Endothelial cell of umbilical vein (primary cell): ENCODE results near the gene KCNK2. TPM values are rescaled to one million over a fixed set of nuclear protein-coding genes. Genes with fewer than 3 reads are reported as not detected.

Experiments
- BruUV-seq: library from RNA; stranded (reverse); fragments of 400-500 nt; replicated peaks from 2 replicates; lab custom pipeline; 2021; lab: Mats Ljungman, UMichigan
- CTCF ChIA-PET: fragments of 300-600, 350-600 bp; sonication (Branson Sonifier 250); formaldehyde crosslinking; loops from one replicate; lab custom pipeline; 2021; ENCODE audit warnings: antibody characterized with exemption, inconsistent platforms; lab: Charles Lee
- POLR2A ChIA-PET: fragments of 300-600, 350-600 bp; sonication (Branson Sonifier 250); formaldehyde crosslinking; loops from one replicate; lab custom pipeline; 2021; ENCODE audit warnings: antibody characterized with exemption, inconsistent platforms; lab: Charles Lee
- DNase-seq: peaks from one replicate; pipeline ENCODE4 v3.0.0-alpha.2; 2011; ENCODE audit warnings: low read depth, low spot score
- FAIRE-seq: peaks from 2 replicates; lab custom pipeline; 2011; peaks lifted over from hg19 to GRCh38; lab: Jason Lieb, UNC
- H2AFZ ChIP-seq: 2 replicates; pipeline ENCODE4 v1.6.0; 2012; ENCODE audit warnings: low read depth, low read length, control low read depth, inconsistent platforms
- H3K27ac ChIP-seq: 2 replicates; pipeline ENCODE4 v1.5.1; 2011; ENCODE audit warnings: low read depth, mild to moderate bottlenecking, control low read depth, low read length, moderate library complexity; ENCODE audit not compliant: insufficient read depth
- H3K27me3 ChIP-seq, 2 experiments: 2 replicates each; pipeline versions ENCODE4 v1.6.0 to v1.6.1; 2011; ENCODE audit warnings: low read length in 2 of 2, mixed read lengths in 1 of 2; ENCODE audit not compliant: control insufficient read depth in 2 of 2, insufficient read depth in 2 of 2
- H3K36me3 ChIP-seq, 2 experiments: 2 replicates in 1 of 2; 3 replicates in 1 of 2; pipeline ENCODE4 v1.5.1; 2011; ENCODE audit warnings: low read length in 2 of 2, mild to moderate bottlenecking in 1 of 2, moderate library complexity in 1 of 2; ENCODE audit not compliant: control insufficient read depth in 2 of 2, insufficient read depth in 2 of 2; ENCODE audit errors: extremely low read depth in 1 of 2
- H3K4me1 ChIP-seq: 3 replicates; pipeline ENCODE4 v1.5.1; 2011; ENCODE audit warnings: mild to moderate bottlenecking, low read length; ENCODE audit not compliant: control insufficient read depth, insufficient read depth; ENCODE audit errors: extremely low read depth
- H3K4me2 ChIP-seq: 2 replicates; pipeline ENCODE4 v1.6.1; 2011; ENCODE audit warnings: low read length, control low read depth, mixed read lengths; ENCODE audit not compliant: insufficient read depth
- H3K4me3 ChIP-seq, 3 experiments: fragments of 200-600 bp in 1 of 3; sonication (generic), shearing (Covaris generic) in 1 of 3; replicated peaks in 1 of 3; 2 replicates each; pipeline ENCODE4 v1.5.1; 2011 to 2016; ENCODE audit warnings: control low read depth in 3 of 3, low read length in 3 of 3, mild to moderate bottlenecking in 2 of 3, inconsistent platforms in 1 of 3, low read depth in 1 of 3, moderate library complexity in 1 of 3; ENCODE audit not compliant: insufficient read depth in 1 of 3
- H3K79me2 ChIP-seq: 2 replicates; pipeline ENCODE4 v1.6.0; 2012; ENCODE audit warnings: low read length, inconsistent platforms; ENCODE audit not compliant: control insufficient read depth, insufficient read depth
- H3K9ac ChIP-seq: replicated peaks from 2 replicates; pipeline ENCODE3; 2011; ENCODE audit warnings: low read length, control low read depth; ENCODE audit not compliant: insufficient read depth; ENCODE audit errors: extremely low read depth
- H3K9me1 ChIP-seq: replicated peaks from 3 replicates; pipeline ENCODE4 v1.6.0; 2011; ENCODE audit warnings: mild to moderate bottlenecking, low read length; ENCODE audit not compliant: control insufficient read depth, insufficient read depth; ENCODE audit errors: extremely low read depth
- H3K9me3 ChIP-seq: replicated peaks from 2 replicates; pipeline ENCODE4 v1.5.1; 2012; ENCODE audit warnings: low read length, inconsistent platforms; ENCODE audit not compliant: control insufficient read depth, insufficient read depth
- H4K20me1 ChIP-seq: replicated peaks from 2 replicates; pipeline ENCODE3; 2011; ENCODE audit warnings: mild to moderate bottlenecking, low read length; ENCODE audit not compliant: control insufficient read depth, insufficient read depth; ENCODE audit errors: extremely low read depth
- EZH2 ChIP-seq: IDR thresholded peaks from 2 replicates; pipeline ENCODE4 v1.6.1; 2012; ENCODE audit warnings: borderline replicate concordance, low read depth, mild to moderate bottlenecking, moderate library complexity, low read length, inconsistent platforms; ENCODE audit not compliant: severe bottlenecking
- FOS ChIP-seq: IDR thresholded peaks from 2 replicates; pipeline ENCODE4 v1.6.1; 2011; ENCODE audit warnings: mild to moderate bottlenecking, low read length, moderate library complexity, borderline replicate concordance; ENCODE audit not compliant: insufficient read depth
- GATA2 ChIP-seq: IDR thresholded peaks from 2 replicates; pipeline ENCODE4 v1.7.0; 2011; ENCODE audit warnings: low read depth, mild to moderate bottlenecking, moderate library complexity, mixed read lengths, low read length; ENCODE audit not compliant: insufficient read length, insufficient read depth
- JUN ChIP-seq: IDR thresholded peaks from 2 replicates; pipeline ENCODE4 v1.6.1; 2011; ENCODE audit warnings: borderline replicate concordance, low read depth; ENCODE audit not compliant: insufficient read length, insufficient read depth
- MYC ChIP-seq: IDR thresholded peaks from one replicate; pipeline ENCODE4 v1.6.1; 2011; ENCODE audit warnings: mild to moderate bottlenecking, low read depth, low read length
- POLR2A ChIP-seq: IDR thresholded peaks from 2 replicates; pipeline ENCODE4 v1.6.1; 2012; ENCODE audit warnings: low read depth, mild to moderate bottlenecking, control low read depth, low read length
- POLR2AphosphoS5 ChIP-seq: IDR thresholded peaks from 2 replicates; pipeline ENCODE4 v1.6.1; 2012; ENCODE audit warnings: low read depth, mild to moderate bottlenecking, control low read depth, low read length, moderate library complexity; ENCODE audit not compliant: insufficient read depth
- dilution Hi-C: fragments of 300-500 bp; cut with MboI; formaldehyde crosslinking; loops from one replicate; pipeline ENCODE4 v1.15.0; 2019; ENCODE audit warnings: low sequenced_read_pairs; ENCODE audit not compliant: extremely low pct_ligation_motif_present
- intact Hi-C: fragments of 100-400 bp; cut with micrococcal nuclease; formaldehyde crosslinking; loops from one replicate; pipeline ENCODE4 v1.10.0; 2022
- polyA plus RNA-seq, 4 experiments: library from polyadenylated mRNA; depleted of rRNA in 3 of 4; stranded (reverse) in 3 of 4; unstranded in 1 of 4; fragments of >200 nt; gene quantifications; 2 replicates each; pipeline versions ENCODE4 v1.2.1 to v1.2.3, GENCODE V29; 2011 to 2012; ENCODE audit warnings: missing spikeins in 1 of 4
- total RNA-seq: library from RNA; stranded (reverse); gene quantifications from 2 replicates; pipeline ENCODE4 v1.2.3, GENCODE V29; 2021
- TF ChIP-seq, protein P1 (sequence below): IDR thresholded peaks from 2 replicates; pipeline ENCODE4 v1.6.1; 2011; ENCODE audit not compliant: insufficient read depth, insufficient read length
- TF ChIP-seq, protein P2 (sequence below), 2 donors: IDR thresholded peaks; 1 replicate in 1 of 2; 2 replicates in 1 of 2; pipeline ENCODE4 v1.5.1; 2011; ENCODE audit warnings: low read length in 2 of 2, mild to moderate bottlenecking in 2 of 2, moderate library complexity in 2 of 2, control low read depth in 1 of 2, inconsistent platforms in 1 of 2, low read depth in 1 of 2; ENCODE audit not compliant: insufficient read depth in 1 of 2; ENCODE audit errors: extremely low read depth in 1 of 2

KCNK2 gene
- total and polyA plus RNA-seq, 2 donors (not counting 3 experiments of a cell fraction or from before 2014, with no cell fraction given): 0.08 to 0.46 TPM

DNA sequence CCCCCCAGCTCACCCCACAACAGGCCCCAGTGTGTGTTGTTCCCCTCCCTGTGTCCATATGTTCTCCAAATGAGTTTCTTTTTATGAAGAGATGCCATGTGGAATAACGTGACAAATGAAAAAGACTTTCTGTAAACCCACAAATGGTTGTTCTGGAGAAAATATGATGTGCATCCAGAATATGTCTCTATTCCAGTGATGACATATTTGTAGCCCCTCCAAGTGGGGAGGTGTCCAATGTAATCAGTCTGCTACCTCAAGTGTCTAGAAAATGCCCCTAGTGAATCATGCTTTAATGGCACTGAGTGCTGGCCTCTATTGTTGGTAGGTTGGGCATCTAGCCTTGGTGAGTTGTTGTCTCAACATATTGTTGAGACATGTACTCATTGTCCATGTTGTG lies 179.6 kb downstream of the KCNK2 start:
- POLR2A ChIA-PET: no interaction called here
- BruUV-seq: no TSS peak

More for the DNA sequence above, 179.6 kb downstream of the KCNK2 start:
- Histone ChIP-seq H3K27ac (no peak overlapping the region), H3K9me3 (no peaks in the 10 kb centered on the region), H3K9ac (no peak overlapping the region), H2AFZ (no peak overlapping the region), H3K4me1 (no peaks in the 10 kb centered on the region), H3K79me2 (no peaks in the 10 kb centered on the region), H3K36me3 (no peaks in the 10 kb centered on the region), H3K4me2 (no peak overlapping the region), H3K9me1 (no peaks in the 10 kb centered on the region), H3K27me3 (peaks cover 0 to 2% of the 10 kb centered on the region in 2 experiments), H4K20me1 (no peaks in the 10 kb centered on the region), H3K4me3 (no peak overlapping the region)
- dilution Hi-C loops: no loop called here
- TF ChIP-seq POLR2A: no peak
- no peak for TF ChIP-seq JUN
- TF ChIP-seq, protein P1, sequence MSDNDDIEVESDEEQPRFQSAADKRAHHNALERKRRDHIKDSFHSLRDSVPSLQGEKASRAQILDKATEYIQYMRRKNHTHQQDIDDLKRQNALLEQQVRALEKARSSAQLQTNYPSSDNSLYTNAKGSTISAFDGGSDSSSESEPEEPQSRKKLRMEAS: no peak
- TF ChIP-seq GATA2: no peak
- no peak for TF ChIP-seq EZH2
- TF ChIP-seq, protein P2, sequence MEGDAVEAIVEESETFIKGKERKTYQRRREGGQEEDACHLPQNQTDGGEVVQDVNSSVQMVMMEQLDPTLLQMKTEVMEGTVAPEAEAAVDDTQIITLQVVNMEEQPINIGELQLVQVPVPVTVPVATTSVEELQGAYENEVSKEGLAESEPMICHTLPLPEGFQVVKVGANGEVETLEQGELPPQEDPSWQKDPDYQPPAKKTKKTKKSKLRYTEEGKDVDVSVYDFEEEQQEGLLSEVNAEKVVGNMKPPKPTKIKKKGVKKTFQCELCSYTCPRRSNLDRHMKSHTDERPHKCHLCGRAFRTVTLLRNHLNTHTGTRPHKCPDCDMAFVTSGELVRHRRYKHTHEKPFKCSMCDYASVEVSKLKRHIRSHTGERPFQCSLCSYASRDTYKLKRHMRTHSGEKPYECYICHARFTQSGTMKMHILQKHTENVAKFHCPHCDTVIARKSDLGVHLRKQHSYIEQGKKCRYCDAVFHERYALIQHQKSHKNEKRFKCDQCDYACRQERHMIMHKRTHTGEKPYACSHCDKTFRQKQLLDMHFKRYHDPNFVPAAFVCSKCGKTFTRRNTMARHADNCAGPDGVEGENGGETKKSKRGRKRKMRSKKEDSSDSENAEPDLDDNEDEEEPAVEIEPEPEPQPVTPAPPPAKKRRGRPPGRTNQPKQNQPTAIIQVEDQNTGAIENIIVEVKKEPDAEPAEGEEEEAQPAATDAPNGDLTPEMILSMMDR (IDR thresholded peaks at IDR 0.05; ENCODE audit: extremely low read depth in 1 of 2, insufficient read depth in 1 of 2, low read depth in 1 of 2, low read length in 2 of 2): no peak
- TF ChIP-seq POLR2AphosphoS5: no peak
- no peak for TF ChIP-seq MYC
- TF ChIP-seq FOS: no peak
- intact Hi-C loops: no loop called here
- FAIRE-seq (no peak), DNase-seq (no peak)
- CTCF ChIA-PET: no interaction called here
